ENCODE results near the gene BAX. TPM values are rescaled to one million over a fixed set of nuclear protein-coding genes. Genes with fewer than 3 reads are reported as not detected.

BAX gene
- total RNA-seq, 1 donor from 2014 or later = 171 TPM

DNA sequence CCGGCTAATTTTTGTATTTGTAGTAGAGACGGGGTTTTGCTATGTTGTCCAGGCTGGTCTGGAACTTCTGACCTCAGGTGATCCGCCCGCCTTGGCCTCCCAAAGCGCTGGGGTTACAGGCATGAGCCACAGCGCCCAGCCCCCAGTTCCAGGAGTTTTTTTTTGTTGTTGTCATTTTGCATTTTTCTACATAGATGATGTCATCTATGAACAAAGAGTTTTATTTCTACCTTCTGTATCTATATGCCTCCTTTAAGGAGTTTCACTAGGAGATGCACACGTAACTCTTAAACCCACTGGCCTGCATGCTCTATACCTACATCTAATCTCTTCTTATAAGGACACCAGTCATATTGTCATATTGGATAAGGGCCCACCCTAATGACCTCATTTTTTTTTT lies 16.4 kb upstream of the BAX start:
- peaks cover 14% of the 10 kb centered on the region for H3K4me1 Mint-ChIP-seq
- H3K9me3 Mint-ChIP-seq = no peaks in the 10 kb centered on the region
- no peak for DNase-seq (ENCODE audit: low read depth, low spot score)
- peaks cover 16% of the 10 kb centered on the region for H3K27me3 Mint-ChIP-seq (ENCODE audit: low read depth)
- no peaks in the 10 kb centered on the region for H3K36me3 Mint-ChIP-seq (ENCODE audit: low read depth)
- H3K4me3 Mint-ChIP-seq = no peak overlapping the region
- H3K27ac Mint-ChIP-seq (ENCODE audit: unreplicated experiment) = no peak overlapping the region
- TF ChIP-seq CTCF (conservative IDR thresholded peaks at IDR 0.05) = no peak

DNA sequence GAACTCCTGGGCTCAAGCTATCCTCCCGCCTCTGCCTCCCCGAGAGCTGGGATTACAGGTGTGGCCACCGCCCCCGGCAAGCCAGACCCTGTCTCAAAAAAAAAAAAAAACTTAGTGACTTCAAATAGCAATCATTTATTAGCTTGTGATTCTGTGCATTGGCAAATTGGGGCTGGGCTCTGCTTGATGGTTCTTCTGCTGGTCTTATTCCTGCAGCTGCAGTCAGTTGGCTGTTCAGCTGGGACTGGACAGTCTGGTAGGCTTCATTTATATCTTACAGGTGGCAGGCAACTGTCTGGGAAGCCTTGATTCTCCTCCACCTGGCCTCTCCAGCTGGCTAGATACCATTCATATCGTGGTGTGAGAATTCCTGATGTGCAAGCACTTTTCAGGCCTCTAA lies 13.8 kb upstream of the BAX start:
- Mint-ChIP-seq H3K27me3 (ENCODE audit: low read depth) (no peaks in the 10 kb centered on the region), H3K36me3 (ENCODE audit: low read depth) (no peaks in the 10 kb centered on the region), H3K4me1 (no peaks in the 10 kb centered on the region), H3K4me3 (no peak overlapping the region), H3K27ac (ENCODE audit: unreplicated experiment) (no peak overlapping the region), H3K9me3 (no peaks in the 10 kb centered on the region)
- no peak for DNase-seq (ENCODE audit: low read depth, low spot score)
- TF ChIP-seq CTCF (conservative IDR thresholded peaks at IDR 0.05) = no peak

DNA sequence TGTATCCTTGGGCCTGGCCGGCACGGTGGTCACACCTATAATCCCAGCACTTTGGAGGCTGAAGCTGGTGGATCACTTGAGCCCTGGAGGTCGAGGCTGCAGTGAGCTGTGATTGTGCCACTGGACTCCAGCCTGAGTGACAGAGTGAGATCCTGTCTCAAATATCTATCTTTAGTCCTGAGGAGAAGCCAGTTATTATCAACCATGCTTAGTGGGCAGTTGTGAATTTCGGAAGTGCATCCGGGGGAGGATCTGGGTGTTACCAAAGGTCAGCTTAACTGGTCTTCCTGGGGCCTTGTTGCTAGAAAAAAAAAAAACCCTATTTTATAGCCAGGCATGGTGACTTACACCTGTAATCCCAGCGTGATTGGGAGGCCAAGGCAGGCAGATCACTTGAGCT lies 11.6 kb upstream of the BAX start:
- Mint-ChIP-seq H3K27ac (ENCODE audit: unreplicated experiment) (no peak overlapping the region), H3K4me1 (no peaks in the 10 kb centered on the region), H3K27me3 (ENCODE audit: low read depth) (no peaks in the 10 kb centered on the region), H3K36me3 (ENCODE audit: low read depth) (no peaks in the 10 kb centered on the region), H3K4me3 (no peak overlapping the region), H3K9me3 (no peaks in the 10 kb centered on the region)
- no peak for DNase-seq (ENCODE audit: low read depth, low spot score)
- TF ChIP-seq CTCF (conservative IDR thresholded peaks at IDR 0.05) = no peak

DNA sequence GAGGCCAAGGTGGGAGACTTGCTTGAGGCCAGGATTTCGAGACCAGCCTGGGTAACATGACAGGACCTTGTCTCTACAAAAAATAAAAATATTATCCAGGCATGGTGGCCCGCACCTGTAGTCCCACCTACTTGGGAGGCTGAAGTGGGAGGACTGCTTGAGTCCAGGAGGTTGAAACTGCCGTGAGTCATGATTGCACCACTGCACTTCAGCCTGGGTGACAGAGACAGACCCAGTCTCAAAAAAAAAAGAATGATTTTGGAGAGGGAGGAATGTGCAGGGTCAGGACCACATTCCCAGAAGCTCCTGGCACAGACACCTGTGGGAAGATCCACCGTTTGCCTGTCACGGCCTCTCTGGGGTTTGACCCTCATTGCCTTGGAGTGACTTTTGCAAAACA lies 9.3 kb upstream of the BAX start:
- Mint-ChIP-seq H3K4me3 (no peak overlapping the region), H3K4me1 (no peaks in the 10 kb centered on the region), H3K9me3 (peaks cover 2% of the 10 kb centered on the region), H3K36me3 (ENCODE audit: low read depth) (no peaks in the 10 kb centered on the region), H3K27ac (ENCODE audit: unreplicated experiment) (no peak overlapping the region), H3K27me3 (ENCODE audit: low read depth) (no peaks in the 10 kb centered on the region)
- no peak for TF ChIP-seq CTCF (conservative IDR thresholded peaks at IDR 0.05)
- no peak for DNase-seq (ENCODE audit: low read depth, low spot score)

- Mint-ChIP-seq H3K9me3 (peaks cover 2% of the 10 kb centered on the region), H3K36me3 (ENCODE audit: low read depth) (no peaks in the 10 kb centered on the region), H3K4me3 (no peak overlapping the region), H3K27me3 (ENCODE audit: low read depth) (no peaks in the 10 kb centered on the region), H3K27ac (ENCODE audit: unreplicated experiment) (no peak overlapping the region), H3K4me1 (no peaks in the 10 kb centered on the region)
- no peak for TF ChIP-seq CTCF (conservative IDR thresholded peaks at IDR 0.05)
- no peak for DNase-seq (ENCODE audit: low read depth, low spot score)
Measured at GRCh38 chr19:48945817-48946216, 8.9 kb upstream of the BAX start.
